HG03045 (cell line): ENCODE data around the gene TTBK2.

Experiments
- ATAC-seq: cut with Tn5 transposase; IDR thresholded peaks from one replicate; pipeline ENCODE4 v1.9.1; 2021; ENCODE audit warnings: mild to moderate bottlenecking, moderate library complexity; ENCODE audit not compliant: unreplicated experiment

Gene TTBK2

DNA sequence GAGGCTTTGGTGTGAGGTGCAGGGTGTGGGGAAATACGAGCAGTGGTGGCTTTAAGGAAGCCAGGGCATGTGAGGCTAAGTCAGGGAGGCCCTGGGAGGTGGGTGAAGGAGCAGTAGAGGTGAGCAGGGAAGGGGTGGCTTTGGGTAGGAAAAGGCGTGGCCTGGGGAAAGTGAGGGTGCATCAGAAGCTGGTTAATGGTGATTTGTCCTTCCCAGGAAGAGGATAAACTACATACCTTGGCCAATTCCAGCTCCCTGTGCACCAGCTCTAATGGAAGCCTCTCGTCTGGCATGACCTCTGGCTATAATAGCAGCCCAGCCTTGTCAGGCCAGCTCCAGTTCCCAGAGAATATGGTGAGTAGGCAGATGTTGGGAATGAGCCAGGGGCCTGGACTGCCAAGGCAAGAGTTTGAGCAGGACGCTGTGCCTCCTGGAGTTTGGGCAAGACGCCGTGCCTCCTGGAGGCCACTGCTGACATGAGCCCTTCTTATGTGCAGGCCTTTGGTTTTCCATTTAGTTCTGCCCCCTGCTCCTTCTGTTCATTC, 225.0 kb downstream of the TTBK2 start:
- no peak for ATAC-seq

DNA sequence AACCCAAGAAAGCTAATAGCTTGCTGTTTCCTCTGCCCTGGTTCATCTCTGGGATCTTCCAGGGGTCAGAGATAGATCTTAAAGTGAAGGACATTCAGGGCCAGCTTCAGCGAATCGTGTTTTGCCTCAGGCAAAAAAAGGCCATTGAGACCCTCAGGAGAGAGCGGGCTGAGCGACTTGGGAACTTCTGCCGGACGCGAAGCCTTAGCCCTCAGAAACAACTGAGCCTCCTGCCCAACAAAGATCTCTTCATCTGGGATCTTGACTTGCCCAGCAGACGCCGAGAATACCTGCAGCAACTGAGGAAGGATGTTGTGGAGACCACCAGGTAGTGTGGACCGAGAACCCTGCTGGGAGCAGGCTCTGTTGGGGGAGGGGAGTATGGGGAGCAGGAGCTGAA, 226.2 kb downstream of the TTBK2 start:
- no peak for ATAC-seq

DNA sequence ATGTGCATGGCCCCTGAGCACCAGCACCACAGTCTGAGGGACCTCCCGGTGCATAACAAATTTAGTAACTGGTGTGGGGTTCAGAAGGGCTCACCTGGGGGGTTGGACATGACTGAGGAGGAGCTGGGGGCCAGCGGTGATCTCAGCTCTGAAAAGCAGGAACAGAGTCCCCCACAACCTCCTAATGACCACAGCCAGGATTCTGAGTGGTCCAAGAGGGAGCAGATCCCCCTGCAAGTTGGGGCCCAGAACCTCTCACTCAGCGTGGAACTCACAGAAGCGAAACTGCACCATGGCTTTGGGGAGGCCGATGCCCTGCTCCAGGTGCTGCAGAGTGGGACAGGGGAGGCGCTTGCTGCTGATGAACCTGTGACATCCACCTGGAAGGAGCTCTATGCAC, 226.6 kb downstream of the TTBK2 start:
- ATAC-seq = no peak

DNA sequence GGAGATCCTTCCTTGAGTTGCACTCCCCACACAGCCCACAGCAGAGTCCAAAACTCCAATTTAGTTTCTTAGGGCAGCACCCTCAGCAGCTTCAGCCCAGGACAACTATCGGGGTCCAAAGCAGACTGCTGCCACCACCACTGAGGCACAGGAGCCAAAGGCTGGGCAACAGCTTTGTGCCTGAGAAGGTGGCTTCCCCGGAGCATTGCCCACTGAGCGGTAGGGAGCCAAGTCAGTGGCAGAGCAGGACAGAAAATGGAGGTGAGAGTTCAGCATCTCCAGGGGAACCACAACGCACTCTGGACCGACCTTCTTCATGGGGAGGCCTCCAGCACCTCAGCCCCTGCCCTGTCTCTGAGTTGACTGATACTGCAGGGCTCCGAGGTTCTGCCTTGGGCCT, 227.1 kb downstream of the TTBK2 start:
- ATAC-seq = no peak

DNA sequence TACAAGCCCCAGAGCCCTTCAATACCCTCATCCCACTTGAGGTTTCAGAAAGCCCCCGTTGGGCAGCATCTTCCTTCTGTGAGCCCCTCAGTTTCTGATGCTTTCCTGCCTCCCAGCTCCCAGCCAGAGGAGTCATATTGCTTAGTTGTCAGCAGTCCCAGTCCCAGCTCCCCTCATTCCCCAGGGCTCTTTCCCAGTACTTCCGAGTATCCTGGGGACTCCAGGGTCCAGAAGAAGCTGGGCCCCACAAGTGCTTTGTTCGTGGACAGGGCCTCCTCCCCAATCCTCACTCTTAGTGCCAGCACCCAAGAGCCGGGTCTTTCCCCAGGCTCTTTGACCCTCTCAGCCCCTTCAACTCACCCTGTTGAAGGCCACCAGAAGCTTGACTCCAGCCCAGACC, 227.6 kb downstream of the TTBK2 start:
- no peak for ATAC-seq

DNA sequence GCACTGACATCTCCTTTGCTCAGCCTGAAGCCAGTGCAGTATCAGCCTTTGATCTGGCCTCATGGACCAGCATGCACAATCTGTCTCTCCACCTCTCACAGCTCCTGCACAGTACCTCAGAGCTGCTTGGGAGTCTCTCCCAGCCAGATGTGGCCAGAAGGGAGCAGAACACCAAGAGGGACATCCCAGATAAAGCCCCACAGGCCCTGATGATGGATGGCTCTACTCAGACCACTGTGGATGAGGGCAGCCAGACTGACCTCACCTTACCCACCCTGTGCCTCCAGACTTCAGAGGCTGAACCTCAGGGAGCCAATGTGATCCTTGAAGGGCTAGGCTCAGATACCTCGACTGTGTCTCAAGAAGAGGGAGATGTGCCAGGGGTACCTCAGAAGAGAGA, 228.0 kb downstream of the TTBK2 start:
- ATAC-seq = no peak

DNA sequence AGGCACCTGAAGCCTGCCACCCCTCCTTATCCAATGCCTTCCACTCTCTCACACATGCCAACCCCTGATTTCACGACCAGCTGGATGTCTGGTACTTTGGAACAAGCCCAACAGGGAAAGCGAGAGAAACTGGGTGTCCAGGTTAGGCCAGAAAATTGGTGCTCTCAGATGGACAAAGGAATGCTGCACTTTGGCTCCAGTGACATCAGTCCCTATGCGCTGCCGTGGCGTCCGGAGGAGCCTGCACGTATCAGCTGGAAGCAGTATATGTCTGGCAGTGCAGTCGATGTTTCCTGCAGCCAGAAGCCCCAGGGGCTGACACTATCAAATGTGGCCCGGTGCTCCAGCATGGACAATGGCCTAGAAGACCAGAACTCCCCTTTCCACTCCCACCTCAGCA, 228.8 kb downstream of the TTBK2 start:
- ATAC-seq = no peak

DNA sequence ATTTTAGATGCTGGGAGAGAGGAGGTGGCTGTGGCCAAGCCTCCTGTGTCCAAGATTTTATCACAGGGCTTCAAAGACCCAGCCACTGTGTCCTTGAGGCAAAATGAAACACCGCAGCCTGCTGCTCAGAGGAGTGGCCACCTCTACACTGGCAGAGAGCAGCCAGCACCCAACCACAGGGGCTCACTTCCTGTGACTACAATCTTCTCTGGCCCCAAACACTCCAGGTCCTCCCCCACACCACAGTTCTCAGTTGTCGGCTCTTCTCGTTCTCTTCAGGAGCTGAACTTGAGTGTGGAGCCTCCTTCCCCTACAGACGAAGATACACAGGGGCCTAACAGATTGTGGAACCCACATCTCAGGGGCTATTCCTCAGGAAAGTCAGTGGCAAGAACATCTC, 229.3 kb downstream of the TTBK2 start:
- no peak for ATAC-seq
